Measurements from ENCODE around the gene ROBO3. TPM values are rescaled to one million over a fixed set of nuclear protein-coding genes. Genes with fewer than 3 reads are reported as not detected.

Gene ROBO3
- total RNA-seq, 3 donors from 2014 or later = 4.0 to 10.3 (median 8.5) TPM

GRCh38 chr11:124872741-124873140 is 7.5 kb downstream of the ROBO3 start:
- no peak for TF ChIP-seq CTCF (IDR thresholded peaks at IDR 0.05)
- Histone ChIP-seq H3K36me3 (ENCODE audit: low read depth) (no peaks in the 10 kb centered on the region), H3K4me3 (no peak overlapping the region), H3K4me1 (ENCODE audit: low read depth) (peaks cover 3% of the 10 kb centered on the region), H3K9me3 (no peaks in the 10 kb centered on the region)
- no peak for ATAC-seq
- DNase-seq = no peak
- intact Hi-C loops (cut with DNase I, micrococcal nuclease) = no loop called here

- intact Hi-C loops (cut with DNase I, micrococcal nuclease) = no loop called here
- H3K9me3 ChIP-seq = no peaks in the 10 kb centered on the region
- no peaks in the 10 kb centered on the region for H3K36me3 ChIP-seq (ENCODE audit: low read depth)
- H3K4me1 ChIP-seq (ENCODE audit: low read depth) = peaks cover 3% of the 10 kb centered on the region
- DNase-seq (no peak), ATAC-seq (no peak)
- no peak for TF ChIP-seq CTCF (IDR thresholded peaks at IDR 0.05)
- H3K4me3 ChIP-seq = no peak overlapping the region
These were observed 8.7 kb downstream of the ROBO3 start for GRCh38 chr11:124873951-124874350.

GRCh38 chr11:124874571-124875255 is 9.5 kb downstream of the ROBO3 start:
- Histone ChIP-seq H3K36me3 (ENCODE audit: low read depth) (no peaks in the 10 kb centered on the region), H3K9me3 (no peaks in the 10 kb centered on the region), H3K4me1 (ENCODE audit: low read depth) (peaks cover 3% of the 10 kb centered on the region), H3K4me3 (no peak overlapping the region)
- no peak for DNase-seq
- TF ChIP-seq CTCF (IDR thresholded peaks at IDR 0.05) = no peak
- intact Hi-C loops (cut with DNase I, micrococcal nuclease) = no loop called here
- no peak for ATAC-seq

GRCh38 chr11:124875401-124875800 is 10.2 kb downstream of the ROBO3 start:
- DNase-seq (no peak), ATAC-seq (no peak)
- no peak for TF ChIP-seq CTCF (IDR thresholded peaks at IDR 0.05)
- peaks cover 3% of the 10 kb centered on the region for H3K4me1 ChIP-seq (ENCODE audit: low read depth)
- no peaks in the 10 kb centered on the region for H3K36me3 ChIP-seq (ENCODE audit: low read depth)
- no peaks in the 10 kb centered on the region for H3K9me3 ChIP-seq
- no peak overlapping the region for H3K4me3 ChIP-seq
- intact Hi-C loops (cut with DNase I, micrococcal nuclease) = no loop called here

- peak overlapping the region; percentile 21 for H3K4me3 ChIP-seq
- ATAC-seq (peak; percentile 97), DNase-seq (peak; percentile 86 to 91 (median 88))
- H3K4me1 ChIP-seq (ENCODE audit: low read depth) = peaks cover 3% of the 10 kb centered on the region
- no peaks in the 10 kb centered on the region for H3K36me3 ChIP-seq (ENCODE audit: low read depth)
- intact Hi-C loops (cut with DNase I, micrococcal nuclease) = no loop called here
- peak; percentile 73 for TF ChIP-seq CTCF (IDR thresholded peaks at IDR 0.05)
- H3K9me3 ChIP-seq = no peaks in the 10 kb centered on the region
These were observed 10.9 kb downstream of the ROBO3 start for GRCh38 chr11:124875943-124876817.

Measured in mucosa of descending colon (tissue), 3 donors.